Fibroblast of the conjunctiva (primary cell): ENCODE data around the gene SPAM1.
"Not testable (repeated sequence)": the region's sequence is repeated elsewhere in the genome, so short reads cannot be mapped to it uniquely, and the experiment has no call there.

Experiments used
- DNase-seq: peaks from one replicate; pipeline ENCODE4 v3.0.0-alpha.2; 2010; ENCODE audit warnings: low read depth

The SPAM1 gene

GRCh38 chr7:123948136-123948535, 23.1 kb downstream of the SPAM1 start:
- DNase-seq: no peak

- DNase-seq: no peak
These were observed 33.2 kb downstream of the SPAM1 start for GRCh38 chr7:123958186-123958703.

- DNase-seq: no peak
These were observed 36.7 kb downstream of the SPAM1 start for GRCh38 chr7:123961771-123962170.

GRCh38 chr7:123966936-123967335, 41.9 kb downstream of the SPAM1 start:
- no peak for DNase-seq

GRCh38 chr7:123972045-123972444, 47.0 kb downstream of the SPAM1 start:
- no peak for DNase-seq

- no peak for DNase-seq
These were observed 47.8 kb downstream of the SPAM1 start for GRCh38 chr7:123972831-123973230.

- DNase-seq: no peak
These were observed 49.4 kb downstream of the SPAM1 start for GRCh38 chr7:123974326-123974908.

- DNase-seq: no peak
These were observed 50.0 kb downstream of the SPAM1 start for GRCh38 chr7:123975084-123975483.

DNA sequence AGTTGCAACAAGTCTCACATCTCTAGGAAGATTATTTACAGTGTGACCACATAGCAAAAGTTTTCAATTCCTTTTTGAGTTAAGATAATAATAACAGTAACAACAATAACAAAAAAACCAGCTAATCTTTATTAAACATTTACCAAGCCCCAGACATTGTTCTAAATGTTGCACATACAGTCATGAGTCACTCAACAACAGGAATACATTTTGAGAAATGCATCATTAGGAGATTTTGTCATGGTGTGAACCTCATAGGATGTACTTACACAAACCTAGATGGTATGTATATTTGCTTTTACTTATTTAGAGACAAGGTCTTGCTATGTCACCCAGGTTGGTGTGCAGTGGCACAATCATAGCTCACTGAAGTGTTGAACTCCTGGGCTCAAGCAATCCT, 52.0 kb downstream of the SPAM1 start:
- no peak for DNase-seq

DNA sequence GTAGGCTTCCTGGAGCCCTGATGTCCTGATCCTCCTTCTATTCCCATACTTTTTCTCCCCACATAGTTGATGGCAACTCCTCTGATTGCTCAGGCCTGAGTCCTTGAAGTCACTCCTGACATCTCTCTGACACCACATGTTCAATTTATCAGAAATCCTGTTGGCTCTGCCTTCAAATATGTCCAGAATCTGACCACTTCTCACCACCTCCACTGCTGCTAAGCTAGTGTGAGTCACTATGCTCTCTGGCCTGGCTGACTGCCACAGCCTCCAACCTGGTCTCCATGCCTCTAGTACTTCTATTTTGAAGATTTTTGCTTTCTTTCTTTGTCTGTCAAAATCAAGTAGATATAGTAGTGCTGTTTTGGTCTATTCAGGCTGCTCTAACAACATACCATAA, 54.8 kb downstream of the SPAM1 start:
- DNase-seq: no peak

GRCh38 chr7:123987445-123987844, 62.4 kb downstream of the SPAM1 start:
- DNase-seq: no peak

- no peak for DNase-seq
These were observed 68.0 kb downstream of the SPAM1 start for GRCh38 chr7:123992913-123993518.

- no peak for DNase-seq
These were observed 69.0 kb downstream of the SPAM1 start for GRCh38 chr7:123993996-123994395.

DNA sequence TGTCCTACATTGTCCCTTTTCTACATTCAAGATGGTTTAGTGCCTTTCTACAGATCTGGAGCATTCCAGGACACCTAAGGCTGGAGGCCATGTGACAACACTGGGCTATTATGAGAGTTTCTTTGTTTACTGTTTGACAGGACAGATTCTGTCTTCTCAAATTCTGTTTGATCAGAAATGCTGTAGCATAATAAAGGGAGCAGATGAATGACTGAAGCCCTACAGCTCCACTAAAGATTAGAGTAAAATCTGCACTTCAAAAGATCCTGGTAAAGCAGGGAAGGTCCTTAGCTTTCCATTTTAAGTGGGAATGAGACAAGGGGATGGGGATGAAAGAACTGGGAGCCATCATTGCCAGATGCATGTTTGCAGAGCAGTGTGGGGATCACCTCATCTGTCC, 69.4 kb downstream of the SPAM1 start:
- no peak for DNase-seq

DNA sequence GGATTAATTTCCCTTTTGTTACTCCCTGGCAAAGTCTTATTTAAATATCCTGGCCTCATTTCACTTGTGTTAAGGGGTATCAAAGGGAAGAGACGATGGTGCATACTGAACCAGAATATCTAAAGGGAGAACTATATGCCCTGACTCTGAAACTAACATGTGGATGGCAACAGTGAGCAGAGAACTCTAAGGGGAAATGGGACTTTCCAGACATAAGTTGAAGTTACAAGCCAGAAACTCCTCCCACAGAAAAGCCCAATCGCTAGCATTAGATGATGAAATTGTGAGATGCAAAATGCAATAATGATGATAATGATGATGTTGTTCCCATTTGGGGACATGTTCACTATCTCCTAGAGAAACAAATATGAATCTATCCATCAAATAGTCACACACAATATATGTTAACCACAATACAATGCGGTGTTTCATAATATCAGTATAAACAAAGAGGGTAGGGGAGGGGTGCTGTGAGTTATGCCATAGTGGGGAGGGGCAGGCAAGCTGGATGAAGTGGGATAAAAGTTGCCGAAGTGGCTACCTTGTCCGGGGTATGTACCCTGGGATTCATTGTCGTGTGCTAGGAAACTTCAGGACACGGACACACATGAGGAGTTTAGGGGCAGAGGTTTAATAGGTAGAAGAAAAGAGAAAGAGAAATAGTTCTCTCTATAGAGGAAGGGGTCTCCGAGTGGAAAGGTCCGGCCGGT, 70.7 kb downstream of the SPAM1 start:
- no peak for DNase-seq

GRCh38 chr7:123996327-123996625, 71.2 kb downstream of the SPAM1 start:
- no peak for DNase-seq

DNA sequence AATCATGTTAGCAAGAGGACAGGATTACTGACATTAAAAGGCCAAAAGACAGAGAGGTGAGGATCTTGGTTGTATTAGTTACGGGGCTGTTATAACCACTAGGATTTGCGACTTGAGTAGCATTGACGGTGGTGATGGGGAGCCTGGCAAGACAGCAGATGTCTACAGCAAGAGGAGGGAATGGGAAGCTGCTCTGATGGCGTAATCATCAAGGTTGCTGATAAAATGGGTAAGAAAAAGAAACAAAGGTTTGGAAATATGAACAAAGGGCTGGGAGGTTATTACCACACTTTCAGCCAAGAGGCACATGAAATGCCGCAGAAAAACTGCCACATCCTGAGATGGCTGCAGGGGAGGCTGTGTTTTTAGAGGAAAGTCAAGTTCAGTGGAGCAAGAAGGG, 73.9 kb downstream of the SPAM1 start:
- DNase-seq: no peak

DNA sequence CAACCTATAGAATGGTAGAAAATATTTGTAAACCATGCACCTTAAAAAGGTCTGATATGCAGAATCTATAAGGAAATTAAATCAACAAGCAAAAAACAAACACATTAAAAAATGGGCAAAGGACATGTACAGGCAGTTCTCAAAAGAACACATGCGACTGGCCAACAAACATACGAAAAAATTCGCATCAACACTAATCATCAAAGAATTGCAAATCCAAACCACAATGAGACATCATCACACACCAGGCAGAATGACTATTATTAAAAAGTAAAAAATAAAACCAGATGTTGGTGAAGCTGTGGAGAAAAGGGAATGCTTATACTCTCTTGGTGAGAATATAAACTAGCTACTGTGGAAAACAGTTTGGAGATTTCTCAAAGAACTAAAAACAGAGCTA, 74.7 kb downstream of the SPAM1 start:
- no peak for DNase-seq

GRCh38 chr7:124008296-124008695, 83.3 kb downstream of the SPAM1 start:
- not testable (repeated sequence) for DNase-seq

- DNase-seq: no peak
These were observed 84.3 kb downstream of the SPAM1 start for GRCh38 chr7:124009321-124009720.
